Body of pancreas (tissue), 4 donors: Measurements from ENCODE around the gene TWSG1. TPM values are rescaled to one million over a fixed set of nuclear protein-coding genes. Genes with fewer than 3 reads are reported as not detected.

Source experiments
- ATAC-seq: fragments of 150-250 bp; one replicate; pipeline ENCODE4 v1.9.1; 2016
- DNase-seq, 4 donors: peaks; one replicate each; pipeline ENCODE4 v3.0.0-alpha.2; 2019
- H3K27ac ChIP-seq, 4 donors: fragments of 200-600 bp; sonication (generic); 1 replicate in 3 of 4; 2 replicates in 1 of 4; pipeline versions ENCODE4 v1.5.1 to v1.6.1; 2016 to 2019; ENCODE audit warnings: mild to moderate bottlenecking in 1 of 4, mixed read lengths in 1 of 4, moderate library complexity in 1 of 4
- H3K27me3 ChIP-seq, 2 donors: fragments of 200-600 bp; sonication (generic); one replicate each; pipeline ENCODE4 v1.6.0; 2016; ENCODE audit warnings: mild to moderate bottlenecking in 1 of 2
- H3K36me3 ChIP-seq, 2 donors: fragments of 200-600 bp; sonication (generic); replicated peaks in 1 of 2; 2 replicates each; pipeline ENCODE4 v1.5.1; 2016; ENCODE audit warnings: low read depth in 2 of 2; ENCODE audit not compliant: insufficient read depth in 1 of 2
- H3K4me1 ChIP-seq: fragments of 200-600 bp; sonication (generic); one replicate; pipeline ENCODE4 v1.6.0; 2016
- H3K4me3 ChIP-seq, 2 donors: fragments of 200-600 bp; sonication (generic); 1 replicate in 1 of 2; 2 replicates in 1 of 2; pipeline ENCODE4 v1.5.1; 2016 to 2019
- H3K9me3 ChIP-seq, 3 donors: fragments of 200-600 bp; sonication (generic); 1 replicate in 2 of 3; 2 replicates in 1 of 3; pipeline ENCODE4 v1.5.1; 2016
- CTCF ChIP-seq, 7 experiments: fragments of 450-650 bp in 4 of 7; fragments of 200-600 bp in 3 of 7; sonication (generic) in 3 of 7; IDR thresholded peaks; one replicate each; pipeline ENCODE4 v1.5.1; 2016 to 2019; ENCODE audit warnings: antibody characterized with exemption in 7 of 7
- POLR2A ChIP-seq, 3 donors: fragments of 450-650 bp; IDR thresholded peaks; one replicate each; pipeline ENCODE4 v1.6.1; 2016; ENCODE audit warnings: antibody characterized with exemption in 3 of 3, mild to moderate bottlenecking in 2 of 3
- WGBS, 2 donors: methylation state at CpG; one replicate each; pipeline ENCODE4 v1.1.5; 2017; 5-methylcytosine and 5-hydroxymethylcytosine counted together
- intact Hi-C: fragments of 100-400 bp; cut with DNase I; formaldehyde crosslinking; loops from one replicate; pipeline ENCODE4 v1.15.1; 2023
- total RNA-seq, 2 donors: library from RNA; depleted of rRNA; stranded (reverse); fragments of >200 nt; gene quantifications; one replicate each; pipeline ENCODE4 v1.1.0, GENCODE V29; 2016

The TWSG1 gene
- total RNA-seq, 2 donors from 2014 or later, result 9.2 to 11.4 TPM

- intact Hi-C loops, result no loop called here
- no peak for ATAC-seq
- Histone ChIP-seq H3K36me3 (no peaks in the 10 kb centered on the region), H3K4me1 (peaks cover 16% of the 10 kb centered on the region), H3K27me3 (no peaks in the 10 kb centered on the region), H3K27ac (no peak overlapping the region), H3K4me3 (no peak overlapping the region), H3K9me3 (no peaks in the 10 kb centered on the region)
- WGBS, 2 donors, result 61 to 65% methylated on average over 3 of the region's 3 CpGs
- DNase-seq, result no peak
- TF ChIP-seq CTCF (IDR thresholded peaks at IDR 0.05) (no peak), POLR2A (IDR thresholded peaks at IDR 0.05) (no peak)
These were observed 3.3 kb downstream of the TWSG1 start for GRCh38 chr18:9337873-9338272.

- Histone ChIP-seq H3K27me3 (no peaks in the 10 kb centered on the region), H3K4me3 (no peak overlapping the region), H3K9me3 (no peaks in the 10 kb centered on the region), H3K36me3 (no peaks in the 10 kb centered on the region), H3K4me1 (peaks cover 7% of the 10 kb centered on the region), H3K27ac (no peak overlapping the region)
- ATAC-seq (no peak), DNase-seq (no peak)
- WGBS, 2 donors, result 92 to 95% methylated on average over 6 of the region's 6 CpGs
- intact Hi-C loops, result no loop called here
- TF ChIP-seq POLR2A (IDR thresholded peaks at IDR 0.05) (no peak), CTCF (IDR thresholded peaks at IDR 0.05) (no peak)
These were observed 5.9 kb downstream of the TWSG1 start for GRCh38 chr18:9340472-9340871.

- H3K9me3 ChIP-seq, result no peaks in the 10 kb centered on the region
- H3K36me3 ChIP-seq, result no peaks in the 10 kb centered on the region
- H3K4me1 ChIP-seq, result no peaks in the 10 kb centered on the region
- ATAC-seq (no peak), DNase-seq (no peak)
- no peak overlapping the region for H3K27ac ChIP-seq
- H3K4me3 ChIP-seq, result no peak overlapping the region
- no peaks in the 10 kb centered on the region for H3K27me3 ChIP-seq
- intact Hi-C loops, result no loop called here
- TF ChIP-seq CTCF (IDR thresholded peaks at IDR 0.05), result no peak
- TF ChIP-seq POLR2A (IDR thresholded peaks at IDR 0.05), result no peak
These were observed 9.0 kb downstream of the TWSG1 start for GRCh38 chr18:9343577-9343976.

GRCh38 chr18:9346775-9347174, 12.2 kb downstream of the TWSG1 start:
- intact Hi-C loops, result no loop called here

More at GRCh38 chr18:9346775-9347174, 12.2 kb downstream of the TWSG1 start:
- Histone ChIP-seq H3K9me3 (no peaks in the 10 kb centered on the region), H3K4me3 (no peak overlapping the region), H3K27me3 (no peaks in the 10 kb centered on the region), H3K4me1 (no peaks in the 10 kb centered on the region), H3K36me3 (no peaks in the 10 kb centered on the region), H3K27ac (no peak overlapping the region)
- DNase-seq (no peak), ATAC-seq (no peak)
- WGBS, 2 donors, result 97 to 100% methylated on average over 2 of the region's 2 CpGs
- TF ChIP-seq POLR2A (IDR thresholded peaks at IDR 0.05) (no peak), CTCF (IDR thresholded peaks at IDR 0.05) (no peak)
